ENCODE measurements around the gene CHSY1. TPM values are rescaled to one million over a fixed set of nuclear protein-coding genes. Genes with fewer than 3 reads are reported as not detected.
A peak's percentile ranks its signal among the peaks of the same experiment; 100 is the strongest.
"Not testable (repeated sequence)": the region's sequence is repeated elsewhere in the genome, so short reads cannot be mapped to it uniquely, and the experiment has no call there.

CHSY1 gene
- polyA plus RNA-seq, 3 donors: 2.7 to 19.0 (median 3.0) TPM

DNA sequence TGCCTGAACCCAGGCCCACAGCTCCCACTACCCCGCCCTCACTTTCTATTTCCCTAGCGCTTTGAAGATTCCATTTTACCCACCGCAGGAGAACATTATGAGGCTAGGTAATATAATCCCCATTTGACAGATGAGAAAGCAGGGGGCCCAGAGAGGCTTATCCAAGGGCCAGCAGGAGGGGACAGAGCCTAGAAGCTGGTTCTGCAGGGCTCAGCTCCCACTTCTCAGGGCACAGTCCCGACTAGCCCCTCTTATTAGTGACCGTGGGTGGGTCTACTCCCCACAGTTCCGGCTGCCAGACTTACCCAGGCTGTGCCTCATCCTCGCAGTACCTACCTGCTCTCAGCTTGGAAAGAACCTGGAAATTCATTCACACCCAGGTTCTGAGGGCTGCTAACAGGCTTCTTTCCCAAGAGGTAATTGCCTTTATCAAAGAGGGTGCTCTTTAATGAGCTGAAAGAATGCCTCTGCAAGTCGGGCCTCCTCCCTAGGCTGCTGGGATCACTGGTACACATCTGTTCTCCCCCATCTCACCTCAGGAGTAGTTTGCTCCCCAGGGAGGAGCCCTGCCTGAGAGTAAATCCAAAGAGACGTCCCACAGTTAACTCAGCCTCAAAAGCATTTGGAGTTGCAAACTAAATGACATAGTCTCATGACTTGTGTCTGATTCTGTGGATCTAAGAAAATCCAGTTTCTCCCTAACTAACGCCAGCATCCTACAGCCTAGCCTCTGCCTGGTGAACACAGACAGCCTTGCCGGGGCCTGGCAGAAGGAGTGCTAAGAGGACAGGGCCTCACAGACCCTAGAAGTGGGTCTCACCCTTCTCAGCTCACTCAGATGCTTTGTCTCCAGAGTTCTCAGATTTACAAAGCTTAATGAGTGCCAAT is 125.0 kb downstream of the CHSY1 start:
- H3K4me1 ChIP-seq (ENCODE audit: control insufficient read depth in 1 of 2, insufficient read depth in 2 of 2, low read length in 2 of 2): peaks cover 83 to 96% of the 10 kb centered on the region in 2 donors
- DNase-seq: no peak
- H3K9me3 ChIP-seq (replicated peaks in 1 of 2; ENCODE audit: control insufficient read depth in 1 of 2, insufficient read depth in 1 of 2, low read length in 2 of 2): no peaks in the 10 kb centered on the region

DNA sequence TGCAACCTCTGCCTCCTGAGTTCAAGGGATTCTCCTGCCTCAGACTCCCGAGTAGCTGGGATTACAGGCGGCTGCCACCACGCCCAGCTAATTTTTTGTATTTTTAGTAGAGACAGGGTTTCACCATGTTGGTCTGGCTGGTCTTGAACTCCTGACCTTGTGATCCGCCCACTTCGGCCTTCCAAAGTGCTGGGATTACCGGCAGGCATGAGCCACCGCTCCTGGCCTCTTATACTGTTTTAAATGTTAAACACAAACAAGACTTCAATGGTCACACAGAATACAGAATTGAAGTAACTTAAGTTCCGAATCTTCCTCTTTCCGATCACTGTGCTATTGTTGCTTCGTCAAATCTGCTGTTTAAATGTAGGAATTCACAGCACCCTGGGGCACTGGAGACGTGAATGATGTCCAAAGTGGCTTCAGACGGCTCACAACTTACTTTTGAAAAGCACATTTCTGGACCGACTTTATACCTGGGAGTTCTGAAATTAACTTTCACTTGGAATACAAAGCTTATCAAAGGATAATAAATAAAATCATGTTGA is 125.9 kb downstream of the CHSY1 start:
- not testable (repeated sequence) for H3K27ac ChIP-seq (ENCODE audit: low read depth in 1 of 2, low read length in 2 of 2); H3K4me3 Mint-ChIP-seq; DNase-seq

More for the DNA sequence above, 125.0 kb downstream of the CHSY1 start:
- H3K27ac Mint-ChIP-seq: peak overlapping the region; percentile 52 to 91 (median 88)
- no peaks in the 10 kb centered on the region for H3K36me3 ChIP-seq (replicated peaks in 1 of 2; ENCODE audit: control insufficient read depth in 1 of 2, insufficient read depth in 2 of 2, low read length in 2 of 2)
- H3K4me2 ChIP-seq (replicated peaks; ENCODE audit: extremely low read depth, low read length, poor library complexity, severe bottlenecking): peak overlapping the region; percentile 63
- H2AFZ ChIP-seq (ENCODE audit: insufficient read depth, low read depth, low read length, poor library complexity, severe bottlenecking): peak overlapping the region; percentile 58
- H3K27ac ChIP-seq (ENCODE audit: low read depth in 1 of 2, low read length in 2 of 2): peak overlapping the region; percentile 57 to 71
- peaks cover 0 to 5% (median 4%) of the 10 kb centered on the region in 7 donors for H3K9me3 Mint-ChIP-seq
- H3K4me3 Mint-ChIP-seq: peak overlapping the region; percentile 59 to 71
- TF ChIP-seq, protein P1, sequence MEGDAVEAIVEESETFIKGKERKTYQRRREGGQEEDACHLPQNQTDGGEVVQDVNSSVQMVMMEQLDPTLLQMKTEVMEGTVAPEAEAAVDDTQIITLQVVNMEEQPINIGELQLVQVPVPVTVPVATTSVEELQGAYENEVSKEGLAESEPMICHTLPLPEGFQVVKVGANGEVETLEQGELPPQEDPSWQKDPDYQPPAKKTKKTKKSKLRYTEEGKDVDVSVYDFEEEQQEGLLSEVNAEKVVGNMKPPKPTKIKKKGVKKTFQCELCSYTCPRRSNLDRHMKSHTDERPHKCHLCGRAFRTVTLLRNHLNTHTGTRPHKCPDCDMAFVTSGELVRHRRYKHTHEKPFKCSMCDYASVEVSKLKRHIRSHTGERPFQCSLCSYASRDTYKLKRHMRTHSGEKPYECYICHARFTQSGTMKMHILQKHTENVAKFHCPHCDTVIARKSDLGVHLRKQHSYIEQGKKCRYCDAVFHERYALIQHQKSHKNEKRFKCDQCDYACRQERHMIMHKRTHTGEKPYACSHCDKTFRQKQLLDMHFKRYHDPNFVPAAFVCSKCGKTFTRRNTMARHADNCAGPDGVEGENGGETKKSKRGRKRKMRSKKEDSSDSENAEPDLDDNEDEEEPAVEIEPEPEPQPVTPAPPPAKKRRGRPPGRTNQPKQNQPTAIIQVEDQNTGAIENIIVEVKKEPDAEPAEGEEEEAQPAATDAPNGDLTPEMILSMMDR (IDR thresholded peaks at IDR 0.05): no peak
- H3K27me3 ChIP-seq (ENCODE audit: control insufficient read depth in 2 of 2, insufficient read depth in 2 of 2, low read length in 2 of 2): no peaks in the 10 kb centered on the region
- peak overlapping the region in 1 of 3 experiments; percentile 30 for H3K4me3 ChIP-seq (replicated peaks in 1 of 3; ENCODE audit: low read depth in 2 of 3, low read length in 3 of 3)
- peaks cover 92% of the 10 kb centered on the region for H3K4me1 Mint-ChIP-seq
- H3K9ac ChIP-seq (ENCODE audit: insufficient read depth, low read length, poor library complexity, severe bottlenecking): no peak overlapping the region
- WGBS (ENCODE audit: insufficient coverage): 18% methylated on average over 4 of the region's 11 CpGs
- no peaks in the 10 kb centered on the region for H4K20me1 ChIP-seq (ENCODE audit: insufficient read depth, low read length)
- intact Hi-C loops (cut with micrococcal nuclease): loop anchor here (5.0 to 10.0 kb wide), 2 partner anchors 58 to 80 kb away; no protein-coding TSS in a partner anchor
- peaks cover 1 to 3% (median 1%) of the 10 kb centered on the region in 3 donors for H3K27me3 Mint-ChIP-seq (ENCODE audit: low read depth in 3 of 3)
- no peaks in the 10 kb centered on the region for H3K79me2 ChIP-seq (ENCODE audit: insufficient read depth, low read length)
- peaks cover 0 to 7% of the 10 kb centered on the region in 2 donors for H3K36me3 Mint-ChIP-seq

More for the DNA sequence above, 125.9 kb downstream of the CHSY1 start:
- not testable (repeated sequence) for H2AFZ ChIP-seq (ENCODE audit: insufficient read depth, low read depth, low read length, poor library complexity, severe bottlenecking); H4K20me1 ChIP-seq (ENCODE audit: insufficient read depth, low read length); H3K4me2 ChIP-seq (replicated peaks; ENCODE audit: extremely low read depth, low read length, poor library complexity, severe bottlenecking); H3K27me3 ChIP-seq (ENCODE audit: control insufficient read depth in 2 of 2, insufficient read depth in 2 of 2, low read length in 2 of 2); H3K79me2 ChIP-seq (ENCODE audit: insufficient read depth, low read length); H3K36me3 Mint-ChIP-seq; H3K9me3 ChIP-seq (replicated peaks in 1 of 2; ENCODE audit: control insufficient read depth in 1 of 2, insufficient read depth in 1 of 2, low read length in 2 of 2); H3K9ac ChIP-seq (ENCODE audit: insufficient read depth, low read length, poor library complexity, severe bottlenecking); H3K27me3 Mint-ChIP-seq (ENCODE audit: low read depth in 3 of 3); H3K9me3 Mint-ChIP-seq; H3K4me3 ChIP-seq (replicated peaks in 1 of 3; ENCODE audit: low read depth in 2 of 3, low read length in 3 of 3); H3K36me3 ChIP-seq (replicated peaks in 1 of 2; ENCODE audit: control insufficient read depth in 1 of 2, insufficient read depth in 2 of 2, low read length in 2 of 2)
- Mint-ChIP-seq H3K4me1 (peaks cover 90% of the 10 kb centered on the region), H3K27ac (peak overlapping the region in 2 of 7 donors; percentile 54 to 64)
- 63% methylated on average over 8 of the region's 13 CpGs for WGBS (ENCODE audit: insufficient coverage)
- intact Hi-C loops (cut with micrococcal nuclease): loop anchor here (5.0 to 10.0 kb wide), 2 partner anchors 59 to 81 kb away; no protein-coding TSS in a partner anchor
- peaks cover 81 to 94% of the 10 kb centered on the region in 2 donors for H3K4me1 ChIP-seq (ENCODE audit: control insufficient read depth in 1 of 2, insufficient read depth in 2 of 2, low read length in 2 of 2)

Other genes starting within 250 kb of the CHSY1 start
- gene SELENOS, start 25.4 kb upstream of the CHSY1 start, polyA plus RNA-seq: 10 to 100 TPM; 40.2 to 70.2 (median 51.6) TPM
- 10 to 100 TPM; 23.8 to 65.5 (median 35.4) TPM for gene SNRPA1, start 43.2 kb upstream of the CHSY1 start, polyA plus RNA-seq
- under 1 TPM in 2 of 3 donors, not detected in 1; 0.05 to 0.10 TPM for gene PCSK6, start 237.7 kb upstream of the CHSY1 start, polyA plus RNA-seq

All from CD14-positive monocyte (primary cell).